Effector memory CD4-positive, alpha-beta T cell (primary cell): Measurements from ENCODE around the gene GPRC5C.

Experiments
- DNase-seq, 3 donors: peaks; one replicate each; pipeline ENCODE4 v3.0.0-alpha.2; 2020
- H3K27ac ChIP-seq: 2 replicates; pipeline ENCODE4 v1.7.0; 2013; ENCODE audit warnings: mild to moderate bottlenecking, low read length, moderate library complexity; ENCODE audit not compliant: insufficient read depth, poor library complexity, severe bottlenecking
- H3K27me3 ChIP-seq: replicated peaks from 2 replicates; pipeline ENCODE4 v1.7.0; 2013; ENCODE audit warnings: mild to moderate bottlenecking, low read length; ENCODE audit not compliant: insufficient read depth, control insufficient read depth, poor library complexity, severe bottlenecking
- H3K36me3 ChIP-seq: 2 replicates; pipeline ENCODE4 v1.7.0; 2013; ENCODE audit warnings: mild to moderate bottlenecking, low read length, moderate library complexity; ENCODE audit not compliant: control insufficient read depth, insufficient read depth
- H3K4me1 ChIP-seq: 2 replicates; pipeline ENCODE4 v1.7.0; 2013; ENCODE audit warnings: low read length, mild to moderate bottlenecking; ENCODE audit not compliant: control insufficient read depth, insufficient read depth, poor library complexity, severe bottlenecking
- H3K4me3 ChIP-seq: 2 replicates; pipeline ENCODE4 v1.7.0; 2013; ENCODE audit warnings: low read length, low read depth, mild to moderate bottlenecking; ENCODE audit not compliant: insufficient read depth, poor library complexity, severe bottlenecking
- H3K9me3 ChIP-seq: 2 replicates; pipeline ENCODE4 v1.7.0; 2013; ENCODE audit warnings: mild to moderate bottlenecking, low read length, moderate library complexity; ENCODE audit not compliant: control insufficient read depth

The GPRC5C gene

GRCh38 chr17:74391771-74392170 is 40.1 kb upstream of the GPRC5C start:
- no peaks in the 10 kb centered on the region for H3K4me1 ChIP-seq
- no peak overlapping the region for H3K27ac ChIP-seq
- no peak overlapping the region for H3K4me3 ChIP-seq
- H3K27me3 ChIP-seq: no peaks in the 10 kb centered on the region
- DNase-seq: no peak
- no peaks in the 10 kb centered on the region for H3K36me3 ChIP-seq
- H3K9me3 ChIP-seq: no peaks in the 10 kb centered on the region

- DNase-seq: no peak
- Histone ChIP-seq H3K27me3 (no peaks in the 10 kb centered on the region), H3K36me3 (no peaks in the 10 kb centered on the region), H3K27ac (no peak overlapping the region), H3K9me3 (no peaks in the 10 kb centered on the region), H3K4me1 (no peaks in the 10 kb centered on the region), H3K4me3 (no peak overlapping the region)
Observed at GRCh38 chr17:74392848-74393247, 39.0 kb upstream of the GPRC5C start.

- no peaks in the 10 kb centered on the region for H3K27me3 ChIP-seq
- no peaks in the 10 kb centered on the region for H3K4me1 ChIP-seq
- no peak overlapping the region for H3K27ac ChIP-seq
- no peak for DNase-seq
- H3K4me3 ChIP-seq: no peak overlapping the region
- H3K9me3 ChIP-seq: no peaks in the 10 kb centered on the region
- no peaks in the 10 kb centered on the region for H3K36me3 ChIP-seq
Observed at GRCh38 chr17:74393346-74393942, 38.4 kb upstream of the GPRC5C start.

- no peak for DNase-seq
- no peaks in the 10 kb centered on the region for H3K9me3 ChIP-seq
Observed at GRCh38 chr17:74394275-74394950, 37.5 kb upstream of the GPRC5C start.

GRCh38 chr17:74394977-74395376 is 36.9 kb upstream of the GPRC5C start:
- no peak for DNase-seq
- Histone ChIP-seq H3K27me3 (no peaks in the 10 kb centered on the region), H3K4me1 (no peaks in the 10 kb centered on the region), H3K36me3 (no peaks in the 10 kb centered on the region), H3K9me3 (no peaks in the 10 kb centered on the region), H3K27ac (no peak overlapping the region), H3K4me3 (no peak overlapping the region)

More at GRCh38 chr17:74394275-74394950, 37.5 kb upstream of the GPRC5C start:
- Histone ChIP-seq H3K27ac (no peak overlapping the region), H3K36me3 (no peaks in the 10 kb centered on the region), H3K27me3 (no peaks in the 10 kb centered on the region), H3K4me3 (no peak overlapping the region), H3K4me1 (no peaks in the 10 kb centered on the region)

- no peak for DNase-seq
- no peaks in the 10 kb centered on the region for H3K27me3 ChIP-seq
- no peak overlapping the region for H3K4me3 ChIP-seq
- no peaks in the 10 kb centered on the region for H3K4me1 ChIP-seq
- H3K9me3 ChIP-seq: no peaks in the 10 kb centered on the region
- no peaks in the 10 kb centered on the region for H3K36me3 ChIP-seq
- no peak overlapping the region for H3K27ac ChIP-seq
Observed at GRCh38 chr17:74396567-74396966, 35.3 kb upstream of the GPRC5C start.

- no peaks in the 10 kb centered on the region for H3K36me3 ChIP-seq
- H3K4me3 ChIP-seq: no peak overlapping the region
- H3K9me3 ChIP-seq: no peaks in the 10 kb centered on the region
Observed at GRCh38 chr17:74402048-74402447, 29.8 kb upstream of the GPRC5C start.

GRCh38 chr17:74403512-74404137 is 28.3 kb upstream of the GPRC5C start:
- H3K27ac ChIP-seq: no peak overlapping the region
- no peaks in the 10 kb centered on the region for H3K4me1 ChIP-seq
- H3K27me3 ChIP-seq: no peaks in the 10 kb centered on the region
- H3K36me3 ChIP-seq: no peaks in the 10 kb centered on the region
- no peak overlapping the region for H3K4me3 ChIP-seq
- no peak for DNase-seq
- H3K9me3 ChIP-seq: no peaks in the 10 kb centered on the region

More at GRCh38 chr17:74402048-74402447, 29.8 kb upstream of the GPRC5C start:
- Histone ChIP-seq H3K4me1 (no peaks in the 10 kb centered on the region), H3K27me3 (no peaks in the 10 kb centered on the region), H3K27ac (no peak overlapping the region)
- DNase-seq: no peak

GRCh38 chr17:74404218-74404617 is 27.7 kb upstream of the GPRC5C start:
- no peaks in the 10 kb centered on the region for H3K9me3 ChIP-seq
- no peaks in the 10 kb centered on the region for H3K36me3 ChIP-seq
- no peaks in the 10 kb centered on the region for H3K27me3 ChIP-seq
- no peak overlapping the region for H3K27ac ChIP-seq
- H3K4me3 ChIP-seq: no peak overlapping the region
- no peaks in the 10 kb centered on the region for H3K4me1 ChIP-seq
- no peak for DNase-seq

GRCh38 chr17:74404789-74405188 is 27.1 kb upstream of the GPRC5C start:
- no peaks in the 10 kb centered on the region for H3K4me1 ChIP-seq
- H3K36me3 ChIP-seq: no peaks in the 10 kb centered on the region
- no peaks in the 10 kb centered on the region for H3K27me3 ChIP-seq
- no peaks in the 10 kb centered on the region for H3K9me3 ChIP-seq
- DNase-seq: no peak
- no peak overlapping the region for H3K4me3 ChIP-seq
- no peak overlapping the region for H3K27ac ChIP-seq
